Activated T-helper 1 cell treated with Interleukin-2 at 50 U/mL for 16 hours (primary cell): ENCODE results near the gene SLC35F6.
"Not testable (repeated sequence)": the region's sequence is repeated elsewhere in the genome, so short reads cannot be mapped to it uniquely, and the experiment has no call there.

ENCODE experiments used
- DNase-seq: peaks from one replicate; pipeline ENCODE4 v3.0.0-alpha.2; 2020; ENCODE audit warnings: low read depth

The SLC35F6 gene

DNA sequence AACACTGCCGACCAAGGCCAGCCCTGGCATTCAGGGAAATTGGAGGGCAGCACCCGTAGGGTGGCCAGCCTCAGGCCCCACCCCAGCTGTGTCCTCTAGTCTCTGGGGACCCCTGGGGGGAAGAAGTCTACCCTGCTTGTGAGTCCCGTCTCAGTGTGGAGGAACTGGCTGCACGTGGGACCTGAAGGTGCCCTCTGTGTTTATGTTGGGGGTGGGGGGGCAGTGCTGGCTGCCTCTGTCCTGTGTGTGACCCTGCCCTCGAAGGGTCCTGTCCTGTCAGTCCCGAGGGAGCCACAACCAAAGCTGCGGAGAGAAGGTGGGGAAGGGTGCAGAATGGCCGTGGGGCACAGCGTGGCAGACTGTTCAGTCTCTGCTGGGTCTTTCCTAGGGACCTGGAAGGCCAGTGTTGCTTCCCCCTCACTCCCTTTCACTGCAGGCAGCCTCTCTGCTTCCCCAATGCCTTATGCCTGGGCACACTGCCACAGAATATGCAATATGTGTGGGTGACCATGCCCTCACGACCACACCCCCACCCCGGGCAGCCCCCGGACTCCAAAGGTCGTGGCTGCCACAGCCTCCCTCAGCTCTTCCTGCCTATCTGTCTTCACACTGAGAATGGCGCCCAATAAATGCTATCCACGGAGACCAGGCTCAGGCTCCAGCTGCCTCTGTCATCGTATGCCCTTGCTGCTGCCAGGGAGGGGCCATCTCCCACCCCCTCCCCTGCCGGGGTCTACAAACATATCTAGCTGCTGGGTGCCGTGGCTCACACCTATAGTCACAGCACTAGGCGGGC, 33.3 kb upstream of the SLC35F6 start:
- DNase-seq, result no peak

GRCh38 chr2:26731714-26732113, 32.4 kb upstream of the SLC35F6 start:
- DNase-seq, result no peak

DNA sequence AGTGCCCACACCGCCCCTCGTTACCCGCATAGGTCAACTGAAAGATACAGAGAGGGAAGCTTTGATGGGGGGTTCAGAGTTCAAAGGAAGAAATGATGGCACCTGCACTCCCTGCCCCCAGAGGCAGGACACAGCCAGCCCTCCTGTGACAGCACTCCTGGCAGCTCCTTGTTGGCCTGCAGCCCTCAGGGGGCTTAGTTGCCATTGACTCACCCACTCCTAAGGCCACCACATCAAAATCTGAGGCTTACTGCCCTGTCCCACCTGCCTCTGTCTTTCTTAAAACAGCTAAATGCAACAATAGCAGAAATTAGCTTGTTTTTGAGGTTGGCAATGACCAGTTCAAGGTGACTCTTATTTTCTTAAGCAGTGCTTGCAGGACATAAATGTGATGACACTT, 31.6 kb upstream of the SLC35F6 start:
- DNase-seq, result no peak

GRCh38 chr2:26733413-26733812, 30.7 kb upstream of the SLC35F6 start:
- no peak for DNase-seq

DNA sequence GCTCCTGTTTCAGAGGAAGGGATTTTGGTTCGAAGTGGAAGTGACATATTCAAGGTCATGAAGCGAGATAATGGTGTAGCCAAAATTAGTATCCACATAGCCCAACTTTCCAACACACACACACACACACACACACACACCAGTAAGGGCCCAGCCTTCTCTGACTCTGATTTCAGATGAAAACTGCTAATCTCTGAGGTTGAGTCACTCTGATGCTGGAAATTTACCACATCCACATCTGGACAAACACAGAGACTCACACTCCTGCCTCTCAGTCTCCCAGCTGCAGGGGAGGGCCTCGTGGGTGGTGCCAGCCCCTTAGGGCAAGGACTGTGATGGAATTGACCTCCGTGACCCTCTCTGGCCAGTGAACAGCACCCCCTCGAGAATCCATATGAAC, 29.0 kb upstream of the SLC35F6 start:
- DNase-seq, result no peak

DNA sequence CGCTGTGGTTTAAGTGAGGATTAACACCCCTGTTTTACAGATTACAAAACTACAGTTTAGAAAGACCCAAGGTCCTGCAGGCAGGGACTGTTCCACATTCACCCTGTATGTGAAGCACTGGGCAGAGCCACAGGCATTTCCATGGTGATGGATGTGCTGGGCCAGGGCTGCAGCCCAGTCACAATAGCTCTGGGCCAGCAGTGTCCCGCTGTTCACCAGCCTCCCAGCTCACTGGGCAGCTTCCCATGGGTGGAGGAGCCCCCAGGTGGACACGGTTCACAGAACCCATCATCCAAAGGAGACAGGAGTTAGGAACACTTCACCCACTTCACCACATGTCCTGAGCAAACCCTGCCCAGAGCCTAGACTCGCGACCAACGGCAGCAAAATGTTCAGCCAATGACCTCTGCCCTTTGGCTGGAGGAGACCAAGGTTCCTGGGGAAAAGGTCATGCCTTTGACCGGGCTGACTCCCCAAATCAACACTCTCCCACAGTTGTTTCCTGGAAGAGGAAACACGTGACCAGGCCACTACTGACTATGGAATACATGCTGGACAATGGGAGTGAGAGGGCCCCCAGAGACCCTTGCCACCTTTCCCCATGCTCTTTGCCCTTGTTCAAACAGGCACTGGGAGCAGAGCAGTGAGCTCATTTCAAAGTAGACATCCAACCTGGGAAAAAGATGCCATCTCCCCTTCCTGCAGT, 28.0 kb upstream of the SLC35F6 start:
- DNase-seq, result no peak

DNA sequence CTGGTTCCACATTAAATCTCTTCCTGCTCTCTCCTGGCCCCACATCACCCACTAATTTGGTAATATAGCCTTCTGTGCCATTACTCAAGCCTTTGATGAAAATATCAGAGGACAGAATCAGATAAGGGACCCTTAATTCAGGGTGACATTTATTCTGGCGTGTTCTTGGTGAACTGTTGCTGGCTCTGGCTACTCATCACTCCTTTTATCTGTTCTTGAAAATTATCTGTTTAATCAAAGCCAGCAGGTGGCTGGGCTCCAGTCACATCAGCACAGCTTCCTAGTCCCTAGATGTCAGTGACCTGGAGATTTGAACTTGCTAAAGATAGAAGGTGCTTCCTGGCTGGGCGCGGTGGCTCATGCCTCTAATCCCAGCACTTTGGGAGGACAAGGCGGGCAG, 26.9 kb upstream of the SLC35F6 start:
- no peak for DNase-seq

DNA sequence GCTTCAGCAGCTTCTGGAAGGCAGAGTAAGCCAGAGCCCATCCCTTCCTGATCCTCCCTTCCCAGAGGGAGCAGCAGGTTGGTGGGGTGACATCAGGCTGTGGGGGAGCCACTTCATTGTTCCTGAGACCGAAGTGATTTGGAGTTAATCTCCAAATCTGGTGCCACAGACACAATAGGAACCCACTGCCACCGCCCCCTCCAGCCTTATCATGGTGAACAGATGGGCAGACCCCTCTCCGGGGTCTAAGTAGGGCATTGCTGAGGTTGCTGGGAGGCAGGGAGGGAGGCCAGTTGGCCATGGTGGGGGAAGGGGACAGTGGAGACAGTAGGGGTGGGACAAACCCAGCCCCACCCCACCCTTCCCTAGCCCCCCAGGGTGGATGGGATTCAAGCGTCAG, 25.6 kb upstream of the SLC35F6 start:
- DNase-seq, result no peak

DNA sequence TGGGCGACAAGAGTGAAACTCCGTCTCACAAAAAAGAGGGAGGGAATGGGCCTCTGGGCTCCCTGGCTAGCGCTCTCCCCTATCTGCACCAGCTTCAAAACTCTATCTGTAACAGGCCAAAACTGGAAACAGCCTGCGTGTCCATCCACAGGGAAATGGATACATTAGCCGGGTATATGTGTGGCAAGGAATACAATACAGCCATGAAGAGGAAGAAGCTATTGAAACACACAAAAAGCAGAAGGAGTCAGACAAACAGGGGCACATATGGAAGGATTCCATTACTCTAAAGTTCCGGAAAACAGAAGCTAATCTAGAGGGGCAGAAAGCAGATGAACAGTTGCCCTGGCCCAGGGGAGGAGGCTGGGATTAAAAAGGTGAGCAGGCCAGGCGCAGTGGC, 24.6 kb upstream of the SLC35F6 start:
- no peak for DNase-seq

DNA sequence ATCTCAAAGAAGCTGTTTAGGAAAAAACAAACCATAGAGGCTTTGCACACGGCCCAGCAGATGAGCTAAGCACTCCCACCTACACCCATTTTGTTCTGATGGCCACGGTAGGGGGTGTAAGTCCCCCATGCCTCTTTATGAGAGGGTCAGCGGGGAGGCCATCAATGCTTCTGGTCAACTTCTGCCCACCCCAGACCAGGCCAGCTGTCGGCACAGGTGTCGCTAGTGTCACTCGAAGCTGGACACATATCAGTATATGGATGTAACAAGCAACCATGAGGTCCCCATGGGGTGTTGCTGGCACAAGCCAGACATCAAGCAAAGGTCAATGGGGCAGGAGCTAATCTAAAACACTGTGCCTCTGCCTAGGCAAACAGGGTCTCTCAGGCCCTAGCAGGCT, 23.7 kb upstream of the SLC35F6 start:
- no peak for DNase-seq

DNA sequence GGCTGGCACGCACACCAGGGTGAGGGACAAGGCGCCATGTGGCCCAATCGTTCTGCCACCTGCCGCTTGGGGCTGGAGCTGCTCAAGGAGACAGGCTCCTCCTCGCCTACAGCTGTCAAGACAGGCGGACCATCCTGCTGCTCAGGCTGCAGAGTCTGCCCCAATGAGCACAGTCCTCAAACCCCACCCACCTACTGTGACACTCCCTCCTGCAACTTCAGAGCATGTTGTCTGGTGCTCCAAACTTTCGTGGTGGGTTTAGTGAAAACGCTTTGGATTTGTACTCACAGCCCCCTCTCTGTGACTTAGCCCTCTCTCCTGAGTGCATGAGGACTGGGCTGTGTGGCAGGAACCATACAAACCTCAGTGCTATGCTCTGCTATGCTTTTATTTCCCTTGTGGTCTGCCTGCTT, 23.2 kb upstream of the SLC35F6 start:
- no peak for DNase-seq

- no peak for DNase-seq
Observed at GRCh38 chr2:26742048-26742770, 21.9 kb upstream of the SLC35F6 start.

GRCh38 chr2:26743852-26744251, 20.2 kb upstream of the SLC35F6 start:
- DNase-seq, result no peak

DNA sequence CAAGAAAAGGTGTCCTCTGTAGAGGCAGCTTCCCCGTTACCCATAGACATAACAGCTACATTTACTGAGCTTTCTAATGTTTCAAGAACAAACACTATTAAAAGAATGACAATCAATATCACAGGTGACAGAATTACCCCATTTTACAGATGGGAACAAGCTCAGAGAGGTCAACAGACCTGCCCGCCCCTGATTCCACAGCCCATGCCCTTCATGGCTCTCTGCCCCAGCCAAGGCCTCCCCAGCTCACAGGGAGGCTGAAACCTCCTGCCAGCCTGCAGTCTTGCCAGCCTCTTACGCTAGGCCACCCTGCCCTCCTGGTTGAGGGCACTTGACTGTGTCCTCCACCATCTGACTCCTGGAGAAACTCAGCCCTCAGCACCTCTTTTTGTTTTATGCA, 19.1 kb upstream of the SLC35F6 start:
- no peak for DNase-seq

- peak; percentile 55 for DNase-seq
Observed at GRCh38 chr2:26745609-26746327, 18.3 kb upstream of the SLC35F6 start.

GRCh38 chr2:26746934-26747333, 17.1 kb upstream of the SLC35F6 start:
- no peak for DNase-seq

- DNase-seq, result not testable (repeated sequence)
Observed at GRCh38 chr2:26749787-26750420, 14.2 kb upstream of the SLC35F6 start.

- not testable (repeated sequence) for DNase-seq
Observed at GRCh38 chr2:26750467-26750866, 13.6 kb upstream of the SLC35F6 start.

DNA sequence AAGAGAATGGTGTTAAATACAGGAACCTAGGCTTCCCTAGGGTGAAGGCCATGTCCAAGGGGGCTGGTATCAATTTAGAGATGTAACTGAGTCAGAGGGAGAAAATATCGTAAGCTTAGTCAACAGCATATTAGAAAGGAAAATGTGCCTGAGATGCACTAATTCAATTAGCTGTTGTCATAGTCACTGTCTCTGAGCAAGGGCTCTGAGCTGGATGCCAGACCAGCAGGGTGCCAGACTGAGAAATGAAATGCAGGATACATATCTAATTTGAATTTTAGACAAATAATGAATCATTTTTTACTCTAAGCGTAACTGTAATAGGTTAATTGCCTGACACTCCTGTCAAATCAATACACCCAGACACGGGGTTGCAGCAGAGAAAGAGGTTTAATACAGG, 11.4 kb upstream of the SLC35F6 start:
- no peak for DNase-seq

DNA sequence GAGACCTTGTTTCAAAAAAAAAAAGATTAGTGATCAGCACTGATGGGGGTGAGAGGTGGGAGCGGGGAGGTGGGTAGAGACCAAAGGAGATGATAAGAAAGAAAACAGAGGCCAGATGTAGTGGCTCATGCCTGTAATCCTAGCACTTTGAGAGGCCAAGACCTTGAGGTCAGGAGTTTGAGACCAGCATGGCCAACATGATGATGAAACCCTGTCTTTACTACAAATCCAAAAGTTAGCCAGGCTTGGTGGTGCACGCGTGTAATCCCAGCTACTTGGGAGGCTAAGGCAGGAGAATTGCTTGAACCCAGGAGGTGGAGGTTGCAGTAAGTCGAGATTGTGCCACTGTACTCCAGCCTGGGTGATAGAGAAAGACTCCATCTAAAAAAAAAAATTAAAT, 9.5 kb upstream of the SLC35F6 start:
- no peak for DNase-seq

DNA sequence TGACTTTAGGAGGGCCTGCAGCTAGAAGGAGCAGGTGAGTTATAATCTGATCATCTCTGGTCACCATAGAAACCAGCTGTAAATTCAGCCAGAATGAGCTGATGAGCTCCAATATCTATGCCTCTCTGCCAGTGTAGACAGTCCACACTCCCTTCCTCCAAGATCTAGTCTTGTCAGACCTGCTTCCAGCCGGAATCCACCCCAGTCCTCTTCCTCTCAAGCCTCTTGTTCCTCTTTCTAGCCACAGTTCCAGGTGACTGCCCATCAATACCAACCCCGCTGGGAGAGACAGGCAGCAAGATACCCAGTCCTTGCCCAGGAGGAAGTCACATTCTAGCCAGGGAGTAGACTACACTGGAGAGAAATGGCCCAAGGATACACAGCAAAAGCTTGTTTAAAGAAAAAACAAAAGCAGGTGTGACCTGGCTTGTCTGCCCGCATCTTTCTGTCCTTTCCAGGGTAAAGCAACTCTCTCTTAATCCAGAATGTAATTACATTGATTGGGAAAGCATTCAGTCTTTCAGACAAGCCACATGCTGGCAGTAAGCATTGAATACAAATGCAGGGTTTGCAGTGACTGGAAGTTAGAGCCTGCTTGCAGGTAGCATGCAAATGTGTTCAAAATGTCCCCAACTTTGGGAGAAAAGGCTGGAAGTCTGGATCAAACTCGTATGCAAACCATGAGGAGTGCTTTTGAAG, 9.0 kb upstream of the SLC35F6 start:
- no peak for DNase-seq
